ENCODE measurements around the gene GALNT14. TPM values are rescaled to one million over a fixed set of nuclear protein-coding genes. Genes with fewer than 3 reads are reported as not detected.

The GALNT14 gene
- total RNA-seq, 1 donor from 2014 or later, result 1.7 TPM

DNA sequence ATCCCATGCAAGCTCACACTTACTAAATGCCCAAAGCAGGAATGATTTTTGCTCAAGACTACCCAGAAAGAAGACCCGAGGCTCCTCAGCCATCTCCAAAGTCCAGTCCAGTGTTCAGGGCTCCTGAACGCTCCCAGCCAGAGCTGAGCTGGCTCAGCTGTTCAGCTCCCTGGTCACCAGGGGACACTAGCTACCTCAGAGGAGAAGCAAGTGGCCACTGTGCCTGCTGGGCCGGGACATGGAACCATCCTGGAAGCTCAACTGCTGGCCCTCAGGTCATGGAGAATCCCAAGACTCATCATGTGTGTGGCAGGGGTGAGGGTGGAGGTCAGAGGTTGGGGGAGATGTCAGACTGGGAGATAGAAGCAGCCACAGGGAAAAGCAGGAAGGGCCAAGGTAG lies 89.0 kb downstream of the GALNT14 start:
- H3K36me3 ChIP-seq, result no peaks in the 10 kb centered on the region
- no peak overlapping the region for H3K4me3 ChIP-seq
- TF ChIP-seq, protein P1, sequence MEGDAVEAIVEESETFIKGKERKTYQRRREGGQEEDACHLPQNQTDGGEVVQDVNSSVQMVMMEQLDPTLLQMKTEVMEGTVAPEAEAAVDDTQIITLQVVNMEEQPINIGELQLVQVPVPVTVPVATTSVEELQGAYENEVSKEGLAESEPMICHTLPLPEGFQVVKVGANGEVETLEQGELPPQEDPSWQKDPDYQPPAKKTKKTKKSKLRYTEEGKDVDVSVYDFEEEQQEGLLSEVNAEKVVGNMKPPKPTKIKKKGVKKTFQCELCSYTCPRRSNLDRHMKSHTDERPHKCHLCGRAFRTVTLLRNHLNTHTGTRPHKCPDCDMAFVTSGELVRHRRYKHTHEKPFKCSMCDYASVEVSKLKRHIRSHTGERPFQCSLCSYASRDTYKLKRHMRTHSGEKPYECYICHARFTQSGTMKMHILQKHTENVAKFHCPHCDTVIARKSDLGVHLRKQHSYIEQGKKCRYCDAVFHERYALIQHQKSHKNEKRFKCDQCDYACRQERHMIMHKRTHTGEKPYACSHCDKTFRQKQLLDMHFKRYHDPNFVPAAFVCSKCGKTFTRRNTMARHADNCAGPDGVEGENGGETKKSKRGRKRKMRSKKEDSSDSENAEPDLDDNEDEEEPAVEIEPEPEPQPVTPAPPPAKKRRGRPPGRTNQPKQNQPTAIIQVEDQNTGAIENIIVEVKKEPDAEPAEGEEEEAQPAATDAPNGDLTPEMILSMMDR (IDR thresholded peaks at IDR 0.05), result no peak
- TF ChIP-seq POLR2AphosphoS5 (IDR thresholded peaks at IDR 0.05; ENCODE audit: insufficient read depth in 1 of 2, low read depth in 1 of 2), result no peak
- TF ChIP-seq POLR2A (IDR thresholded peaks at IDR 0.05), result no peak
- no peak overlapping the region for H3K27ac ChIP-seq
- DNase-seq (ENCODE audit: extremely low spot score in 2 of 2), result no peak
- intact Hi-C loops (cut with DNase I), result no loop called here
- no peaks in the 10 kb centered on the region for H3K4me1 ChIP-seq
- H3K27me3 ChIP-seq, result no peaks in the 10 kb centered on the region
- H3K9me3 ChIP-seq, result no peaks in the 10 kb centered on the region

DNA sequence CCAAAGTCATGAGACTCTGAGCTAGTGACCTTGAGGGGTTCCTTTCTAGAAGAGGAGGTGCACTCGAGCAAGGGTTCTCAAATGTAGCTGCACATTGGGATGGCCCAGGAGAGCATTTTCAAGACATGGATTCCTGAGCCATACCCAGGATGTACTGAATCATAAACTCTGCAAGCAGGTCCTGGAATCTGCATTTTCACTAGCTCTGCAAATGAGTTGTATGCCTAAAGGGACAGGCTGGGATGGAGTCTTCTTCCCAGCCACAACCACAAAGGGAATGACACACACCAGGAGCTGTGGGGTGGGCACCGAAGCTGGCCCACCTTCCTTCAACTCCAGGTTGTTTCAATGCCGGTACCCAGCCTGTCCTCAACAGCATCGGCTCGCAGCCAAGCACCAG lies 90.6 kb downstream of the GALNT14 start:
- no peak for DNase-seq (ENCODE audit: extremely low spot score in 2 of 2)

GRCh38 chr2:31038385-31038784 lies 99.9 kb downstream of the GALNT14 start:
- Histone ChIP-seq H3K9me3 (peaks cover 13% of the 10 kb centered on the region), H3K27ac (no peak overlapping the region), H3K36me3 (no peaks in the 10 kb centered on the region), H3K4me3 (no peak overlapping the region), H3K27me3 (no peaks in the 10 kb centered on the region), H3K4me1 (no peaks in the 10 kb centered on the region)
- TF ChIP-seq POLR2AphosphoS5 (IDR thresholded peaks at IDR 0.05; ENCODE audit: insufficient read depth in 1 of 2, low read depth in 1 of 2), result no peak
- TF ChIP-seq, protein P1 (IDR thresholded peaks at IDR 0.05), result no peak
- TF ChIP-seq POLR2A (IDR thresholded peaks at IDR 0.05), result no peak
- intact Hi-C loops (cut with DNase I), result no loop called here
- no peak for DNase-seq (ENCODE audit: extremely low spot score in 2 of 2)

More for the DNA sequence above, 90.6 kb downstream of the GALNT14 start:
- Histone ChIP-seq H3K9me3 (no peaks in the 10 kb centered on the region), H3K4me1 (no peaks in the 10 kb centered on the region), H3K36me3 (no peaks in the 10 kb centered on the region), H3K27me3 (no peaks in the 10 kb centered on the region), H3K4me3 (no peak overlapping the region), H3K27ac (no peak overlapping the region)
- intact Hi-C loops (cut with DNase I), result no loop called here
- TF ChIP-seq POLR2AphosphoS5 (IDR thresholded peaks at IDR 0.05; ENCODE audit: insufficient read depth in 1 of 2, low read depth in 1 of 2), result no peak
- TF ChIP-seq, protein P1 (IDR thresholded peaks at IDR 0.05), result no peak
- no peak for TF ChIP-seq POLR2A (IDR thresholded peaks at IDR 0.05)

DNA sequence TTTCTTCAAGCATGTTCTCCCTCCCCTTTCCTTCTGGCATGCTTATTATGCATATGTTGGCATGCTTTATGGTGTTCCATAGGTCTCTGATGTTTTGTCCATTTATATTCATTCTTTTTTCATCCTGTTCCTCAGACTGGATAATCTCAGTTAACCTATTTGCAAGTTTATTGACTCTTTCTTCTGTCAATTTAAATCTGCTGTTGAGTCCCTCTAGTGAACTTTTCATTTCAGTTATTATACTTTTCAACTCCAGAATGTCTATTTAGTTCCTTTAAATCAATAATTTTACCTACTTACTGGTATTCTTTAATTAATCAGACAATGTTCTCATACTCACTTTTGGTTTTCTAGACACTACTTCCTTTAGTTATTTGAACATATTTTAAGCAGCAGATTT lies 101.2 kb downstream of the GALNT14 start:
- no peaks in the 10 kb centered on the region for H3K4me1 ChIP-seq
- peaks cover 13% of the 10 kb centered on the region for H3K9me3 ChIP-seq
- no peaks in the 10 kb centered on the region for H3K36me3 ChIP-seq
- H3K27ac ChIP-seq, result no peak overlapping the region
- H3K4me3 ChIP-seq, result no peak overlapping the region
- TF ChIP-seq POLR2AphosphoS5 (IDR thresholded peaks at IDR 0.05; ENCODE audit: insufficient read depth in 1 of 2, low read depth in 1 of 2) (no peak), POLR2A (IDR thresholded peaks at IDR 0.05) (no peak)
- TF ChIP-seq, protein P1 (IDR thresholded peaks at IDR 0.05), result no peak
- no peak for DNase-seq (ENCODE audit: extremely low spot score in 2 of 2)
- H3K27me3 ChIP-seq, result no peaks in the 10 kb centered on the region
- intact Hi-C loops (cut with DNase I), result no loop called here

DNA sequence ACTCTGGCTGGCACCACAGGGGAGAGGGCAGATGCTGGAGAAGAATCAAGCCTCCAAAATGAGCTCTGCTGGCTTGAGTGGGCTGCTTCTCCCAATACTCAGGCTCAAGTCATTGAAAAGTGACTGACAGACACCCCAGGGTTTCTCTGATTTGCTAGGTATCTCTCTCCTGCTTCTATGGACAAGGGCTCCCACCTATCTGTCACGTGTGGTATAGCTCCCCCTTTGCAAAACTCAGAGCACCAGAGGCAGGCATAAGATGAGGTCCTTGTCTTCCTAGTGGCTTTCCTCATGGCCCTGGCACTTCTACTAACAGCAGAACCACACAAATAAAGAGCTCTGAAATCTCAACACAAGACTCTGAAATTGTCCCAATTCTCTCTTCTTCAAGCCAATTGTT lies 105.2 kb downstream of the GALNT14 start:
- intact Hi-C loops (cut with DNase I), result no loop called here
- peaks cover 13% of the 10 kb centered on the region for H3K9me3 ChIP-seq
- no peaks in the 10 kb centered on the region for H3K4me1 ChIP-seq
- DNase-seq (ENCODE audit: extremely low spot score in 2 of 2), result no peak
- no peaks in the 10 kb centered on the region for H3K36me3 ChIP-seq
- H3K4me3 ChIP-seq, result no peak overlapping the region
- TF ChIP-seq POLR2A (IDR thresholded peaks at IDR 0.05) (no peak), POLR2AphosphoS5 (IDR thresholded peaks at IDR 0.05; ENCODE audit: insufficient read depth in 1 of 2, low read depth in 1 of 2) (no peak)
- TF ChIP-seq, protein P1 (IDR thresholded peaks at IDR 0.05), result no peak
- H3K27me3 ChIP-seq, result no peaks in the 10 kb centered on the region
- H3K27ac ChIP-seq, result no peak overlapping the region

Data from vagina (tissue), 2 donors.